GM10248 (cell line): ENCODE measurements around the gene HAP1.

Source experiments
- CTCF ChIA-PET: fragments of 300-600 bp; sonication (Branson Sonifier 250); formaldehyde crosslinking; extraction: SDS; loops from one replicate; lab custom pipeline; 2021; ENCODE audit warnings: antibody characterized with exemption; lab: Yijun Ruan, JAX
- POLR2A ChIA-PET: fragments of 350-650 bp; sonication (Branson Sonifier 250); formaldehyde crosslinking; extraction: SDS; loops from one replicate; lab custom pipeline; 2020; ENCODE audit warnings: antibody characterized with exemption; lab: Yijun Ruan, JAX
- DNase-seq: peaks from one replicate; pipeline ENCODE4 v3.0.0; 2012; ENCODE audit errors: extremely low spot score
- TF ChIP-seq, protein P1 (sequence below): IDR thresholded peaks from 2 replicates; pipeline ENCODE4 v1.5.1; 2012; ENCODE audit warnings: mild to moderate bottlenecking, low read depth; ENCODE audit errors: extremely low read depth, missing control alignments, control extremely low read depth

HAP1 gene

GRCh38 chr17:41684035-41684434, 50.4 kb downstream of the HAP1 start:
- TF ChIP-seq, protein P1, sequence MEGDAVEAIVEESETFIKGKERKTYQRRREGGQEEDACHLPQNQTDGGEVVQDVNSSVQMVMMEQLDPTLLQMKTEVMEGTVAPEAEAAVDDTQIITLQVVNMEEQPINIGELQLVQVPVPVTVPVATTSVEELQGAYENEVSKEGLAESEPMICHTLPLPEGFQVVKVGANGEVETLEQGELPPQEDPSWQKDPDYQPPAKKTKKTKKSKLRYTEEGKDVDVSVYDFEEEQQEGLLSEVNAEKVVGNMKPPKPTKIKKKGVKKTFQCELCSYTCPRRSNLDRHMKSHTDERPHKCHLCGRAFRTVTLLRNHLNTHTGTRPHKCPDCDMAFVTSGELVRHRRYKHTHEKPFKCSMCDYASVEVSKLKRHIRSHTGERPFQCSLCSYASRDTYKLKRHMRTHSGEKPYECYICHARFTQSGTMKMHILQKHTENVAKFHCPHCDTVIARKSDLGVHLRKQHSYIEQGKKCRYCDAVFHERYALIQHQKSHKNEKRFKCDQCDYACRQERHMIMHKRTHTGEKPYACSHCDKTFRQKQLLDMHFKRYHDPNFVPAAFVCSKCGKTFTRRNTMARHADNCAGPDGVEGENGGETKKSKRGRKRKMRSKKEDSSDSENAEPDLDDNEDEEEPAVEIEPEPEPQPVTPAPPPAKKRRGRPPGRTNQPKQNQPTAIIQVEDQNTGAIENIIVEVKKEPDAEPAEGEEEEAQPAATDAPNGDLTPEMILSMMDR: no peak
- ChIA-PET POLR2A (interaction anchor here (0.6 kb wide), 1 partner anchor 19 kb away, joined by 3 read pairs; no protein-coding TSS in a partner anchor), CTCF (interaction anchor here (1.2 to 2.5 kb wide), 3 partner anchors 12 to 36 kb away, joined by 3 to 11 read pairs (median 9); no protein-coding TSS in a partner anchor)
- no peak for DNase-seq

GRCh38 chr17:41683441-41684007, 50.9 kb downstream of the HAP1 start:
- ChIA-PET POLR2A (no interaction called here), CTCF (interaction anchor here (7.2 to 8.6 kb wide), 2 partner anchors 9 to 15 kb away, joined by 118 read pairs; partner anchors contain the start of gene EIF1)
- no peak for DNase-seq
- TF ChIP-seq, protein P1: no peak

GRCh38 chr17:41682631-41683030, 51.8 kb downstream of the HAP1 start:
- DNase-seq: no peak
- CTCF ChIA-PET: interaction anchor here (5.4 to 8.6 kb wide), 3 partner anchors 9 to 20 kb away, joined by 42 to 118 read pairs (median 118); partner anchors contain the start of gene EIF1
- TF ChIP-seq, protein P1: no peak
- POLR2A ChIA-PET: no interaction called here

DNA sequence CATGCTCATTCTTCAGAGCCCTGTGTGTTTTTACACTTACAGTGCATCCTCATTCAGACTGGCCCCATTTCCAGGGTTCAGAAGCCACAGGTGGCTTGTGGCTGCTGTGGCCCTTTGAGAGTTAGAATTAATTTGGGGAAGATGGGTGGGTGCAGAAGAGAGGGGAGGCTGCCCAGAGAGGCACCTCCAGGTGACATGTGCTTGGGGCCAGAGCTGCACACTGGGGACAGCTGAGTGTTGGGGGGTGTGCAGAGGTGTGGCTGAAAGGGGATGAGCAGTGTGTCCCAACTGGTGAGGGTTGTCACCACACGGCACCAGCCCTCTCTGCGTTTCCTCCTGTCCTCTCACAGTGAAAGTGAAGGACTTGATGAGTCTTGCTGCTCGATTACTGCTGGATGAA, 52.7 kb downstream of the HAP1 start:
- POLR2A ChIA-PET: interaction anchor here (0.7 kb wide), 1 partner anchor 9 kb away, joined by 3 read pairs; no protein-coding TSS in a partner anchor
- DNase-seq: no peak
- TF ChIP-seq, protein P1: no peak
- CTCF ChIA-PET: interaction anchor here (5.4 to 8.6 kb wide), 3 partner anchors 10 to 19 kb away, joined by 42 to 118 read pairs (median 118); partner anchors contain the start of gene EIF1

DNA sequence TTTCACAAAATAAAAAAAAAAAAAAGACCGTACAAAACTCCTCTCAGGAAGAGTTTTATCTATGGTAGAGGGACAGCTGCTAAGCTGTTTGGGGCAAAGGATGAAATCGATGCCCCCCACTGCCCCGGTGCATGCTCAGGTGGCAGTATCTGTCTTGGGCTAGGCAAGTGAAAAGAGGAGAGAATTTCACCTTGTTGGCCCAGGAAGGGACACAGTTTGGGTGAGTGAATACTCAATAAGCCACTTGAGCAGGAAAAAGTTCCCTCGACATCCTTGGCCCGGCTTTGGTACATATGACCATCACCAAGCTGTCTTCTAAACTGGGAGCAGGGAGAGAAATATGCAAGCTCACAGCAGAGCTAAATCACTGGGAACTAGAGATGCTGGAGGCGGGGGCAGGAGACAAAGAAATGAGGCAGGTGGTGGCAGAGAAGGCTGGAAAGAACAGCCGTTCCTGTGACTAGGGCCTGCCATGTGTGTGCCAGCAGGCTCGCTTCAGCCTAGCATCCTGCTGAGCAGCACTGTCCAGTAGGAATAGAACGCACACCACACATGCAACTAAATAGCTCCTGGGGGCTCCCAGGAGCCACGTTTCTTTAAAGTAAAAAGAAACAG, 53.9 kb downstream of the HAP1 start:
- ChIA-PET CTCF (interaction anchor here (1.6 to 8.6 kb wide), 4 partner anchors 12 to 25 kb away, joined by 4 to 118 read pairs (median 80); partner anchors contain the start of gene EIF1), POLR2A (interaction anchor here (5.2 kb wide), 1 partner anchor 10 kb away, joined by 134 read pairs; the partner anchor contains the start of gene EIF1)
- no peak for DNase-seq
- TF ChIP-seq, protein P1: no peak

DNA sequence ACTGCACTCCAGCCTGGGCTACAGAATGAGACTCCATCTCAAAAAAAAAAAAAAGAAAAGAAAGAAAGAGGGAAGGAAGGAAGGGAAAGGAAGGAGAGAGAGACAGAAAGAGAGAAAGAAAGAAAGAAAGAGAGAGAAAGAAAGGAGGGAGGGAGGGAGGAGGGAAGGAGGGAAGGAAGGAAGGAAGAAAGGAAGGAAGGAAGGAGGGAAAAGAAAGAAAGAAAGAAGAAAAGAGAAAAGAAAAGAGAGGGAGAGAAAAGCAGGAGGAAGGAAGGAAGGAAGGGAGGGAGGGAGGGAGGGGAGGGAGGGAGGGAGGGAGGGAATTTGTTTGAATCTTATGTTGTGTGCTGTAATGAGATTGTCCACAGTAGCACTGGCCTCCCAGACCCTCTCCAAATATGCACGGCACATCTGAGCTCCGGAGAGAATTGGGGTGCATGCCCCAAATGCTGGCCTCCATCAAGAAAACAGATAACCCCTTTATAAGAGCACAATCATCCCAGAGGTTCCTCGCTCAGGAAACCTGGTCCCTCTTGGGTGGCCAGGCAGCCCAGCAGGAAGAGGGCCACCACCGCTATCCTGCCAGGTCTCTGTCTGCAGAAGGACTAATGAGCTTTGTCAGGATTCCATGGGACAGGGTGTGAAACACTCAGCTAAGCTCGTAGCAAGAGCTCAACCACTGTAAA, 54.6 kb downstream of the HAP1 start:
- POLR2A ChIA-PET: interaction anchor here (1.7 to 5.2 kb wide), 2 partner anchors 11 to 17 kb away, joined by 8 to 134 read pairs; partner anchors contain the start of gene EIF1
- no peak for DNase-seq

More for the DNA sequence above, 54.6 kb downstream of the HAP1 start:
- TF ChIP-seq, protein P1: no peak
- CTCF ChIA-PET: interaction anchor here (1.0 to 8.6 kb wide), 7 partner anchors 12 to 131 kb away, joined by 3 to 118 read pairs (median 24); partner anchors contain the start of gene EIF1
